AG08396 (cell line): ENCODE measurements around the gene NTM.

Experiments
- DNase-seq: peaks from one replicate; pipeline ENCODE4 v3.0.0; 2012; ENCODE audit warnings: low spot score, mixed read lengths

Gene NTM

DNA sequence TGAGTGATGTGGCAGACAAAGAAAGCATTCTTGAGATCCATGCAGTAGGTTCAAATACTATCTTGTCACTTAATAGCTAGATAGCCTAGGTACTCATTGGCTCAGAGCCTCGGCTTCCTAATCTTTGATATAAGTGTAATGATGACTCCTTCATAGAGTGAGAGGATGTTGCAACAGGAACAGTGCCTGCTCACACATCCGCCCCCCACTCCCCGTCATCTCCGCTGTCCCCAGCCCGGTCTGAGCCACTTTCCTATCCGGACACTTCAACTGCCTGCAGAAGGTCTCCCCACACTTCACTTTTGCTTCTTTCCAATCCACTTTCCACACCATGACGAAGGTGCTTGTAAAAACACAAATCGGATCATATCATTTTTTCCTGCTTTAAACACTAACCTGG, 128.8 kb downstream of the NTM start:
- DNase-seq = no peak

DNA sequence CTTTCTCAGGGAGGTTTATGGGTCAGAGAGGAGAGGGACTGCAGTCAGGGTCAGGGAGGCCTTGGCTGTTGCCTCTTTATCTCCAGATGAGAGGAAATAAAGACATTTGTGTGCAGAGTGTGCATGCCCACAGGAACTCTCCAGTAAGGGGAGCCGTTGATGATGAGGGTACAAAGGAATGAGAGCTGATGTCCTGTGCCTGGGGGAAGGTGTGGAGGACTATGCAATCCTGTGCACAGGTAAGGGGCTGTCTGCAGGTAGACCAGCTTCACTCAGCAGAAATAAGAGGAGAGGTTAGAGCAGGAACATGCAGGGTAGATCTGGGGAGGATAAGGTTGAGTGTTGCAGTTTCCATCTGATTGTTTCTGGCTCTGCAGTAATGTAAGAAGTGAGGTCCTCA, 132.6 kb downstream of the NTM start:
- DNase-seq = no peak

DNA sequence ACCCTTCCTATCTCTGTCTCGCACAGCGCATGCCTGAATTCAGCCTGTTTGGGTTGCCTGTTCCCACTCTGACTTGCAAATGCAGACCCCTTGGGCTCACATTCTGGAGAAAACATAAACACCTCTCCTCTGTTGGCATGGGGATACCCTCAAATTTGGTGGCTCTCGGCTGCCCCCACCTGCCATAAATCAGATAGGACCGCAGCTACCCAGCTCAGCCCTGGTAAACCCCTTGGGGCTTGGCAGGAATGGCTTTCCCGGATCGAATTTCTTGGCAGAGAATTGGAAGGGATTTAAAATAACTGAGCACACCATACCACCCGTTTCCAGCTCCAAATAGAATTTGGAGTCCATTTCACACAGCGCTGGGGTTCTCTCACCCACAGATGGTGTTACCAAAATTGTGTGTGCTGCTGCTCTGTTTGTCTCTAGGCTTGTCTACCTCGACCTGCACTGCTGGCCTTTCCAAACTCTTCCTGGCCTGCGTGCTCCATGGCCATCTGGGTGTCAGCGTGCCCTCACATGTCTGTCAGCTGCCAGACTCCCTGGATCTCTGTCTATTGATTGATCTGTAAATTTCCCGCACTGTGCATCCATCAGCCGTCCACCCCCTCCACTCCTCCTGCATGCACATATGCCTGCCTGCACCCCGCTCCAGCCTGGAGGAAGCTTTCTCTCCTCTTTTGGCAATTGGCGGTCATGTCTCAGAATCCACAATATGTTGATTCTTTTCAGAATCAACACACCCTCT, 134.0 kb downstream of the NTM start:
- no peak for DNase-seq

DNA sequence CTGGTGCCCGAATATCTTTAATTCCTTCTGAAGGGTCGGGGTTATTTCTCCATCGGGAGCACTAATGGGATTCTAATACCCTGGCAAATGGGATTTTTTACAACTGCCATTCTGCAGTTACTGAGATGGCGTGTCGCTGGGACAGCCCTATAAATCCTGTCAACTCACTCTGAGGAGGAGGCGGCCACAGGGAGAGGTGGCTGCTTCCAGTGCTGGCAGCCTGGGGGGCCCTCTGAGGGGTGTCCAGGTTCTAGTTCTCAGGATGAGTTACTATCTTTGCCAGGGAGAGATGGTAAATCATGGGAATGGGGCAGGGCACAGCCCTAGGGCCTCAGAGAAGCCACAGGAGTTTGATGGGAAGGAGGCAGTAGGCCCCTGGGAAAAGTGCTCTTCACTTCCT, 135.9 kb downstream of the NTM start:
- no peak for DNase-seq

DNA sequence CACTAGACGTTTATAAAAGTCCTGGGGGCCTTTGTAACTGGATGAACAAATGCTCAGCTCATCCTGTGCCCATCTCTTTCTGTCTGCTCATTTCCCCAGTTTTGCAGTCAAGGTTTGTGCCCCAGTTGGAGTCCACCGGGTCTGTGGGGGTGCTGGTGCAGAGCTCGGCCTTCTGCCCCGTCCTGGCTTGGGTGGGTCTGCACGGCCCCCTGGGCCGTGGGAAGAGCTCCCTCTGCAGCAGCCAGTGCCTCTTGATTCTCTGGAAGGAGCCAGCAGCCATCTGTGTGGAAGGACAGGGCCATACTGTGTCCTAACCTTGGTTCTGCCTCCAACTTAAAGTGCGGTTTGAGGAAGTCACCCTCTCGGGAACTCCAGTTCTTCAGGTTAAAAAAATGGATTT, 140.2 kb downstream of the NTM start:
- DNase-seq = no peak

DNA sequence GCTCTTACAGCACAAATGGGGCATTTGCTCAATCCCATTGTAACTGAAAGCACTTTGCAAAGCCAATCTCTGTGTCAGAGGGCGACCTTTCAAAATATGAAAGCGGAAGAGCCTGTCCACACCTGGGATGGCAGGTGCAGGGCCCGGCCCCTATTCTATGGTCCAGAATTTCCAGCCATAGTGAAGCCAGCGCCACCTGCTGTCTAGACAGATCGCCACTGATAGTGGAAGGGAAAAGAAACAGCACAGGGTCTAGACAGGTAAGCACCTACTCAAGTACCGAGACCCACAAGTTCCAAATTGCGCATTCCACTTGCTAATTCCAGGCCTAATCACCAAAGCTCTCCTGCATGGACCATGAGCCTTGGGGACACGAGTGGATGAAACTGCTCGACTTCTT, 141.4 kb downstream of the NTM start:
- DNase-seq = no peak

DNA sequence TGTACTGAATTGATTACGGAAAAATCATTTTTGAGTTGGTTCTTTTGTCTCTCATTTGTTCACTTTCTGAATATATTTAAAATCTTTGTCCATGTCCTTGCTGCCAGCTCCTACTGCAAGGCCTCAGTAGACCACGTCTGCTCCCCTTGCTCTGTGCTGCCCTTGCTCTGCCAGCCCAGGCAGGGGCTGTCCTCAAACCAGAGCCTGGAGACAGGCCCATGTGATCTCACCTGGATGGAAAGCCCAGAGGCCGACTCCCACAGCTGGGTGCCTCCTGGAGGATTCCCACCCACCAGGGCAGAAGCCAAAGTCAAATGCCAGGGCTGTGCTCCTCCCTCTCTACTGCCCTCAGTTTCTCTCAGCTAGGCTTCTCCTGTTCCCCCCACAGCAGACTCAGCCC, 141.8 kb downstream of the NTM start:
- DNase-seq = no peak

DNA sequence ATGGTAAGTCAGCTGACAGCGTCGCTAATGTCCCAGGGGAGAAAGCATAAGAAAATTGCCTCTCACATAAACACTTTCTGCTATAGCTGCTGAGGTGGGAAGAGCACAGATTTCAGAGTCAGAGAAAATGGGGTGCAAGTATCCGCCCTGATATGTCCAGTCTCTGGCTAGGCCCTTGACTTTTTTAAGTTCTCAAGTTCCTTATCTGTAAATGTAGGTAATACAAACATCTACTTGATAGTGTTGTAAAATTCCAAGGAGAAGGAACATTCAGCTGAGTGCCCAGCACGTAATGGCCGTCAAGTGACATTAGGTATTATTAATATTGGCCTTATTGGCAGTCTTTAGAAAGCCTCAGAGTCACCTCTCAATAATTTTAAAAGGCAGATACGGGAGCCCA, 143.6 kb downstream of the NTM start:
- DNase-seq = no peak

DNA sequence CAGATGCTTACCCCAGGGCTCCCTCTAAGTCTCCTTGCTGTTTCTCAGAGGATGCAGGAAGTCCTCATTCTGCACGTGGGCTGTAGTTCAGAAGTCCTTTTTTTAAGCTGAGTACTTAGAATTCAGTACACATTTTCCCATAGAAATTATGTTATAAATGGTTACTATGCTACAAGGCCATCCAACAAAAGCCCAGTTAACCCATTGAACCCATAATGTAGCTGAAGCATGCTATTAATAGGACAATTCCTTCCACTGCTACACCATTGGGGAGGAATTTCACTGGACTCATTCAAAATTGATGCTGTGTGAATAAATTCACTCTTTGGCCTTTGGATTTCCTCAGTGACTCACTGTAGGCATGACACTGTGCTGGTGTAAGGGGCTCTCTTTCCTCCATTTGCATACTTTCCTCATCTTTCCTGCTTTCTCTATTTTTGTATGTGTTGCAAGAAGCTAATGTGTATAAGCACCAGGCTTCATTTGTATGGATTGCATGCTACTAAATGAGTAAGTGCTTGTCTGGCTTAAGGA, 148.0 kb downstream of the NTM start:
- no peak for DNase-seq

DNA sequence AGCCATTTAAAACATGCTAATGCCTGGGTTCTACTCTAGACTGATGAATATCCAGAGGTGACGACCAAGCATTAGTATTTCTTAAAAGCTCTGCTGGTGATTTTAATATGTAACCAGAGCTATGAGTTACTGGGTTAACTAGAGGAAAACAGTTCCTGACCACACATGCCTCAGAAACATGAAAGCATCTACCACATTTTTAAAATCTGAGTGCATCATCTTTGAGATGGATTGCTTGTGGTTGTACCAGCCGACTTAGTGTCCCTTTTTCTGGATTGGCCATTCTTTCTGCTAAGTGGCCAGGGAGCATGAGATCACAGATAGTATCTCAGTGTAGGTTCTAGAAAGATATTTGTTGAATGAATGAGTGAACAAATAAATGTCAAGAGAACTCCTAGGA, 152.4 kb downstream of the NTM start:
- no peak for DNase-seq

DNA sequence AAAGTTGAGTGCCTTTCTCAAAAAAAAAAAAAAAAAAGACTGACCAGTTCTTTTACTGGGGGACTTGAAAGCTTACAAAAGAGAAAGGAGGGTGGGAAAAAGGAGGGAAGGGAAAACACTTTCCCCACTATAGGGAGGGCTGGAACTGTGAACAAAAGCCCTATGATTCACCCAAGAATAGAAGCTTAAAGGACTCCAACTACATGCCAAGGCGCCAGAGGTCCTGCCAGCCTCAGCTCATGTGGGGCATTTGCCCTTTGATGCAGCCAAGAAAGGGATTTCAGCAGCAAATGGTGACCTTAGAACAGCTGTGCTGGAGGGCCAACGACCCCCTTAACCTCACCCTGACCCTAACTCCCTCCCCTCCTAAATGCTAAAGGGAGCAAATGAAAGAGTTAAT, 160.0 kb downstream of the NTM start:
- no peak for DNase-seq

DNA sequence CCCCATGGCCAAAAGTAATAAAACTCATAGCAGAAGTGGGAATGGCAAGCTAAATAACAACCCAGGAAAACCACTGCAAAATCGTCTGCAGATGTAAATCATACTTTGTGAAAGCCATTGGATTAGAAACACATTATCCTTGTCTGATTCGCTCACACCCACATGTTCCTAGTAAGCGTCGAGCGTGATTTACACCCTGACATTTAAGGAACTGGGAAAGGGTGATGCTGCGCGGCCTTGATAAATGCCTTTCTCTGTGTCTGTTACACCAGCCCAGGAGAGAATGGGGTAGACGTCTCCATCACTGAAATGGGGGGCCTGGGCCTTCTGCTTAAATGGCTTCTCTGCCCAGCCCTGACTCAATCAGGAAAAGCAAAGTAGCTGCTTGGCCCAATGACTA, 162.7 kb downstream of the NTM start:
- DNase-seq = no peak

DNA sequence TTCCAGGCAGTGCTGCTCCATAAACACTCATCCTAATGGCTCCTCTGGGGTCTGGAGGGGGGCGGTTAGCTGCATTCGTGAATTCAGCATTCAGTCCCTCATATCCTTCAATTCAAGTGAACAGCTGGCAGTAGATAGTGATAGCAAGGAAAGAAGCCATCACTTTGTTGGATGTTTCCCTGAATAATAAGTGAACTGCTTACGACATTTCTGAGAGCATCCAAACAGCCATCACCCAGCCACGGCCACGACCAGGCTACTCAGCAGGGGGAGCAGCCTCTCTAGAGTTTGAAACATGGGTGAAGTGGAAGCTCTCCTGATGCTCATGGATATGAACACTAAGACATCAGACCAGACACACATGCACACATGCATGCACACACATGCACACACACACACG, 163.6 kb downstream of the NTM start:
- DNase-seq = no peak

DNA sequence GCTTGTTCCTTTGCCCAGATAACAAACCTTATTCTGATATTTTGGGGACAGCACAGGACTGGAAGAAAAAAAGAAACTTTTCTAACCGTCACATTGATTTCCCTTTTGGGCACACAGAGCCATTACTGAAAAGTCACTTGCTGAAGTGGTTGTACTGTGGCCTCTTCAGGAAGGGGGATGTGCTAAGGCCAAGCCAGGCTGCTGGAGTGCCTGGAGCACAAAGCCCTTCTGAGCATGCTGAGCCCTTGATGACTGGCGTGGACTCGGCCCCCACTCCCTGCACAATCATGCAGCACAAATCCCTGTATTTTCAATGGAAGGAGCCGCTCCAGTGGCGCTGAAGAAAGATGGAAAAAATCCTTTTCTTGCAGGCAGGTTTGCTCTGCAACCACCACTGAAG, 164.2 kb downstream of the NTM start:
- no peak for DNase-seq

DNA sequence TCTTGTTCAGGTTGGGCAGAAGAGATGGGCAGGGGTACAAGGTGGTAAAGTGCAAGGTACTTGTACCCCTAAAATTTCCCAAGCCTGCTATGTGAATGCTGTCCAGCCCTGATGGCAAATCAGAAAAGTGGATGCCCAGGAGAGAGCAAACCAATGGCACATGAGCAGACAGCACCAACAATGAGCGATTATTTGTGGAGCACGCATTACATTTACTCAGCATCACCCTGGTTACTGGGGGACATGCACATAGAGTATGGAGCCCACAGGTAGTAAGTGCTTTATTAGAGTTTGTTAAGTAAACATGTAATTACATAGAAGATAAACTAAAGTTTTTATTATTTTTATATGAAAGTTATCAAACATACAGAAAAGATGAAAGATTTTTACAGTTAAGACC, 165.7 kb downstream of the NTM start:
- DNase-seq = no peak

DNA sequence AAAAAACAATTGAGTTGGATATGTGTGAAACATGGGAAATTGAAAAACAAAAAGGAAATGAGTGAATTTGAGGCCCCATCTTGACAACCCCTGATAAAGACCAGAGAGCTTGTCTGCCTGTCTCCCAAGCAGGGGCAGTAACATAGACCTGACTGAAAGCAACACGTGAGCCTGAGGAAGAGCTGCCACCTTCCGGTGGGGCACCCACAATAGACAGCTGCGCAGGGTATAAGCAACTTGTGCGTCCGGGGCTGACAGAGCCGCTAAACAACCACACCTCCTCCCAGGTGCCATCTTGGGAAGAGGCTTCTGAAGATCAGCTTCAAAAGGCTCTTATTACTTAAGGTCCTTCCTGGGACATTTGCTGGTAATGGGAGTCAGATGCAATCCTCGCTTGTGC, 166.8 kb downstream of the NTM start:
- DNase-seq = no peak

DNA sequence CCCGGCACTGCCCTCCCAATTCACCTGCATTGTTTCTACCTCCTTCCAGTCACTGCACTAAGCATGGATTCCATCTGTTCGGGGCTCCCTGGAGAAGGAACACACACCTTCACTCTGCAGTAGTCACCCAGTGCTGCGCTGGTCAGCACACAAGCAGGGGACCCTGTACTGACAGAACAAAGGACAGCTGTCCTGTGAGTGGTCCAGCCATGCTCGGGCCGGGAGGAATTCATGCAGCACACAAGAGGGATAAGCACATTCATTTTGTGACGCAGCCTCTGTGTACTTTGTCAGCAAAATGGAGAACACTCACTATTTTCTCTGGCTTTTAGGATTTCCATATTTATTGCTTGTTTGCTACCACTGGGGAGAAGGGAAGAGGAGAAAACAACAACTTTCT, 167.3 kb downstream of the NTM start:
- no peak for DNase-seq

DNA sequence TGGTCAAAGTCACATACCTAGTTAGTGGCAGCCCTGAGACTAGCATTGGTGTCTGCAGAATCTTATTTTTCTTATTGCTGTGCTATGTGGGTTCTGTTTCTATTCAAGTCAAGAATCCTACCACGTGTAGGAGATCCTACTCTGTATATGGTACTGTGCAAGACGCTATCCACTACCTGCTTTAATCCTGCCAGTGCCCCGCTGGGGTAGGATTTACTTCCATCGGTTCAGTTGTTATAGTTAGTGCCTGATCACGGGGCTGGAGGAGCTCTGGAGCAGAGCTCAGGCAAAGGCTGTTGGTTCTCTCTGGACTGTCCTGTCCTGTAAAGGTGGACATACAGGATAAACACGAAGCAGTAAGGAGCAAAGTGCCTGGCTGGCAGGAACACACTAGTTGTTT, 167.9 kb downstream of the NTM start:
- no peak for DNase-seq

DNA sequence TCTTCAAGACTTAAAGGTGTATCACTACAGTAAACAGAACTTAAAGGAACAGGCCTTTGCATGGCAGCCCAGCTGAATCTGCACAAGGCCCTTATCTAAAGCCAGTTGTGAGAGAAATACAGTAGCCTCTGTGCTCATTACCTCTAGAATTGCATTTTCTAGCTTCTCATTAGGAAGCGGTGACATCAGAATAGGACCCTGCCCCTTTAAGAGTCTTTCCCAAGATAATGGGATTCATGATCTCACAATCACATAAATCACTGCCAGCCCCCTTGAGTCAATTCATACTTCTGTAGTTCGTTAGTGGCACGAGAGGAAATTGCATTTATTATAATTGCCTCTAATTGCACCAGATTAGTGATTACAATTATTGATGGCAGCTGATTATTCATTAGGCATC, 170.3 kb downstream of the NTM start:
- DNase-seq = no peak

DNA sequence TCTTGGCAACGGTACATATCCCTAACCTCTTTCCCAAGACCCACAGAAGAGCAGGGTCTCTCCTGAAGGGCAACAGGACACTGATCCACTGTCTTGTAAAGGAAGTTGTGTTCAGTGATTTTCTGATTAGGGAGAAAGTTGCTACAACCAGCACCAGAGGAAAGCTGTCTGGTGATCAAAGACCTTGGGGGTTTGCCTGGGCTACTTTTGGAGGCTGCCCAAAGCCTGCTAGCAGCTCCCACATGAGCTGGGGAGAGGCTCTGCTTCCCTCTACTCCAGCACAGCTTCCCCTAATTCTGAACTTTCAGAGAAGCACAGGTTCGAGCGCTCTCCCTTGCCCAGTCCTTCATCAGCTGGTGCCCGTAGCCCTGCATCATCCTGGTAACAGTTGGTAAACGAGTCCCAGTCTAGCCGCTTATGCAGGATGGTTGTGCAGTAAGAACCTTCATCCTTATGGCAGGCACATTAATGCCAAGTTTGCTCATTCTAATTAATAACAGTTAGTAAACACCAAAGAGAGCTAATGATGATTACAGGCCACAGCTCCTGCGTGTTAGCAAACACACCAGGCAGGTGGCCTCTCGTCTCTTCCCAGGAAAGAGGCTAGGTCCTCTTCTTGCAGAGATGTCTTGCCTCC, 173.1 kb downstream of the NTM start:
- no peak for DNase-seq

DNA sequence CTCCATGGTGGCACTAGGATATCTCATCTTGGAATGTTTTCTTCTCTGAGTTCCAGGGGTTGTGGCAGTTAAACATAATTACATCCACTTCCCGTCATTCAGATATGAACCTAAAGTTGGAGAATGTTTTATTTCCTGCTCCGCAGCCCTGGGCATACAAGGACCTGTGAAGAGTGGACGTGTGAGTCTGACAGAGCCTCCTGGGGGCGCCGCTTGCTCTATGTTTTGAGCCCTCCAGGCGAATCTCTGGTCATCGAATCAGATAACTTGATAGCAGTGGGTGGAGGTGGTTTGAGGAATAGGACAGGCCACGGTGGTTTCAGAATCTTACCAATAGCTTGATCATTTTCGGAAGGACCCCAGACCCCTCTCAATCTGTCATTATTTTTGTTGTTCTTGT, 174.2 kb downstream of the NTM start:
- DNase-seq = no peak

DNA sequence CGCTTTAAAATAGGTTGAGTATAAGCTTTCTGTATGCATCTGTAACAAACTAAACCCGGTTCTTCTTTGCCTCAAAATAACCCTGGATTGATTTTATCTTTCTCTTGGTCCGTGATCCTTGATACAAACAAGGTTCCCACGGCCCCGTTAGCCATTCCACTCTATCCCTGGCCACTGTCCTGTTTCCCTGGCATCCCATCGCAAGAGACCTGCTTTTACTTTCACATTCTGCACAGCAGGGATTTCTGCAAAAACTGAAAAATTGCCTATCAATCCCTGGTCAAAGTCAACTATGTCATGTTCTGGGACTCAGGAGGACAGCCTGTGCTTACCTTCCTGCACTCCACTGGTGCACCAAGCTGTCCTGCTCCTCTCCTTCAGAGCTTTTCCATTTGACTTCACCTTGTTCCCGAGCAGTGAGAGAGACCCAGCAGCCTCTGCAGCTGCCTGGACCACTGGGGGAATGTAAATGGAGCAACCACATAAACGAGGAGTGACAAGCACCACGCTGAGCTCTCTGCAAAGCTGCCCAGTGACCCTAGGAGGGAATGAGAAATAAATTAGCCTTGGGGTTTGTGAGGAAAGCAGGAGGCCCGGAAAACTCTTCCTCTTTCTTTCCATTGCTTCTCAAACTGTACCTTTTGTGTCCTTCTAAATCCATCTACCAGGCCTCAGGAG, 175.9 kb downstream of the NTM start:
- DNase-seq = peak; percentile 9

DNA sequence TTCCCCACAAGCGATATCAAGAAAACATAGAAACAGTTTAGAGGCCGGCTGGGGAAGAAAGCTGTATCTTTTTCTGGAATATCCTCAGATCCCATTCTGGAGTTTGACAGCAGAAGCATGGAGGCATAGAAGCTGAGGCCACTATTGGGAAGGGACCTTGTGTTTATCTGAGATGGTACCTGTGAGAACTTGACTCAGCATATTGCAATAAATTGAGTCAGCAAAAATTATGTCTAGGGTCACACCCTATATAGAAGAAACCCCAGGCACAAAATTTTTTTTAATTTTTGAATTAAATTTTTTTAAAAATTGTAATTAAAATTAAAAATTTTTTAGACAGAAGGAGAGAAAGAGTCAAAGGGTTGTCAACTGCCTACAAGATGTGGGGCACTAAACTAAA, 178.7 kb downstream of the NTM start:
- DNase-seq = no peak
